ENCODE data around the gene LYRM7. TPM values are rescaled to one million over a fixed set of nuclear protein-coding genes. Genes with fewer than 3 reads are reported as not detected.
A peak's percentile ranks its signal among the peaks of the same experiment; 100 is the strongest.

Gene LYRM7
- total and polyA plus RNA-seq, 2 donors (not counting 1 experiment from before 2014, with no cell fraction given): 4.8 to 6.9 TPM

DNA sequence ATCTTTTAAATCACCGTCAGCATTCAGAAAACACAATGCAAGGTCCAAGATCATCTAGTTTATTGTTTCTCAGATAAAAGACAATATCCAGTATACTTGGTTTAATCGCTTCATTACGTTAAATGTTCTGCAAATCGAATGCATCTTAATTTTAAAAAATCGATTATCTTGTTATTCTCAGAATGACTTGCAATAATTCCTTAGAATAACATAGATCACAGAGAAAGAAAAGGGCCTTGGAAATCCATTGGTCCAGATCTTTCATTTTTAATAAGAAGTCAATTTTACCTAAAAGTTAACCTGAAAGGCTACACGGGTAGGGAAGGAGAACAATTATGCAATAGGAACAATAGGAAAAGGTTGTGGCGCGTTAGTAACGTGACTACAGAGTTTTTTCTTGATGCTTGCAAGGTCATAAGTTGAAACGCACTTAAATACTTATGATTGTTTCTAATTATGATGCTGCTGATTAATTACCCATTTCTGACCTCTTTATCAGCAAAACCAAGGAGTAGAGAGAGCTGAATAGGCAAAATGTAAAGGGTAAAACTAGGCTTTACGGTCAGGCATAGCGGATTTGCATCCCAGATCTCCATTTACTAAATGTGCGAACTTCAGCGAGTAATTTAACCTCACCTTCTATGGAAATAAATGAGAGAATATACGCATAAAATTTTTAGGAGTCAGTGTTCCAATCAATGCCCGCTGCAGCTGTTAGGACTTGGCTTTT is 769 bp upstream of the LYRM7 start:
- Histone ChIP-seq H2AFZ (ENCODE audit: low read length) (peak overlapping the region; percentile 40), H4K20me1 (ENCODE audit: control insufficient read depth, extremely low read depth, insufficient read depth, low read length) (no peaks in the 10 kb centered on the region), H3K36me3 (ENCODE audit: control insufficient read depth, insufficient read depth, low read length) (no peaks in the 10 kb centered on the region), H3K9ac (ENCODE audit: insufficient read depth, low read length) (peak overlapping the region; percentile 29), H3K4me1 (ENCODE audit: control insufficient read depth, extremely low read depth, insufficient read depth, low read length) (peaks cover 6% of the 10 kb centered on the region), H3K27ac (ENCODE audit: insufficient read depth, low read length) (peak overlapping the region; percentile 2), H3K4me2 (ENCODE audit: extremely low read depth, insufficient read depth, low read length) (peak overlapping the region; percentile 94), H3K4me3 (replicated peaks in 1 of 4; ENCODE audit: control extremely low read depth in 1 of 4, insufficient read depth in 1 of 4, low read depth in 3 of 4, low read length in 4 of 4) (peak overlapping the region; percentile 52 to 96 (median 68)), H3K79me2 (ENCODE audit: control insufficient read depth, insufficient read depth, low read length) (peaks cover 5% of the 10 kb centered on the region), H3K9me3 (ENCODE audit: control insufficient read depth, insufficient read depth, low read depth, low read length) (no peaks in the 10 kb centered on the region), H3K27me3 (ENCODE audit: control insufficient read depth, insufficient read depth, low read length) (no peaks in the 10 kb centered on the region)
- no peak for DNase-seq (ENCODE audit: low read depth in 2 of 2)
- TF ChIP-seq CTCF (conservative IDR thresholded peaks at IDR 0.05 in 1 of 2, IDR thresholded peaks at IDR 0.05 in 1 of 2; ENCODE audit: low read depth in 1 of 2, low read length in 2 of 2) (no peak), EZH2 (IDR thresholded peaks at IDR 0.05; ENCODE audit: low read length, missing control alignments) (no peak)

DNA sequence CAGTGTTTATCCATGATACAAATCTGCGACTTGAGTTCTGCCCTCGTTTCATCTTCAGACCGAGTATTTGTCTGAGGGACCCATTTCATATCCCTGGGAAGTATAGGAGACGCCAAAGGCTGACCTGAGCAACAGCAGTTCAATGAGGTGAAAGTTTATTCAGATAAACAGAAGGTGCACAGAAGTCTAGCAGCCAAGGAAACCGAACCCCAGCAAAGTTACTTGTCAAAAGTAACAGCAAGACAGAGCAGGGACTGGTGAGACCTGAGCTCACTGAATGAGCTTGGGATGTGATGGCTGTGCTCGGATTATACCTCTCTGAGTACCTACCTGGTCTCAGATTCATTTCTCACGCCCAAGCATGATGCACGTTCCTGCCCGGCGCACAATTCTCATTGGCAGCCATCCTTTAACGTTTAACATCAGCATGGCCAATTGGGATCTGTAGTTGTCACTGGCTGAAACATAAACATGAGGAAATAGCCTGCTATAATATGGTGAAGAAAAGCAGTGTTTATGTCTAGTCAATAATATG is 599 bp downstream of the LYRM7 start:
- H3K4me2 ChIP-seq (ENCODE audit: extremely low read depth, insufficient read depth, low read length): peak overlapping the region; percentile 89
- no peak for TF ChIP-seq CTCF (conservative IDR thresholded peaks at IDR 0.05 in 1 of 2, IDR thresholded peaks at IDR 0.05 in 1 of 2; ENCODE audit: low read depth in 1 of 2, low read length in 2 of 2)
- no peak for TF ChIP-seq EZH2 (IDR thresholded peaks at IDR 0.05; ENCODE audit: low read length, missing control alignments)
- H2AFZ ChIP-seq (ENCODE audit: low read length): peak overlapping the region; percentile 68
- DNase-seq (ENCODE audit: low read depth in 2 of 2): no peak
- H3K4me3 ChIP-seq (replicated peaks in 1 of 4; ENCODE audit: control extremely low read depth in 1 of 4, insufficient read depth in 1 of 4, low read depth in 3 of 4, low read length in 4 of 4): peak overlapping the region; percentile 64 to 96 (median 70)
- H3K27me3 ChIP-seq (ENCODE audit: control insufficient read depth, insufficient read depth, low read length): no peaks in the 10 kb centered on the region
- peaks cover 4% of the 10 kb centered on the region for H3K4me1 ChIP-seq (ENCODE audit: control insufficient read depth, extremely low read depth, insufficient read depth, low read length)
- H3K9me3 ChIP-seq (ENCODE audit: control insufficient read depth, insufficient read depth, low read depth, low read length): no peaks in the 10 kb centered on the region
- peaks cover 5% of the 10 kb centered on the region for H3K79me2 ChIP-seq (ENCODE audit: control insufficient read depth, insufficient read depth, low read length)
- H3K9ac ChIP-seq (ENCODE audit: insufficient read depth, low read length): peak overlapping the region; percentile 11
- H3K36me3 ChIP-seq (ENCODE audit: control insufficient read depth, insufficient read depth, low read length): no peaks in the 10 kb centered on the region
- H4K20me1 ChIP-seq (ENCODE audit: control insufficient read depth, extremely low read depth, insufficient read depth, low read length): no peaks in the 10 kb centered on the region
- peak overlapping the region; percentile 8 for H3K27ac ChIP-seq (ENCODE audit: insufficient read depth, low read length)

GRCh38 chr5:131180407-131180806 is 9.7 kb downstream of the LYRM7 start:
- Histone ChIP-seq H3K9ac (ENCODE audit: insufficient read depth, low read length) (no peak overlapping the region), H3K27me3 (ENCODE audit: control insufficient read depth, insufficient read depth, low read length) (no peaks in the 10 kb centered on the region), H4K20me1 (ENCODE audit: control insufficient read depth, extremely low read depth, insufficient read depth, low read length) (no peaks in the 10 kb centered on the region), H2AFZ (ENCODE audit: low read length) (no peak overlapping the region), H3K9me3 (ENCODE audit: control insufficient read depth, insufficient read depth, low read depth, low read length) (no peaks in the 10 kb centered on the region), H3K36me3 (ENCODE audit: control insufficient read depth, insufficient read depth, low read length) (no peaks in the 10 kb centered on the region), H3K27ac (ENCODE audit: insufficient read depth, low read length) (no peak overlapping the region), H3K79me2 (ENCODE audit: control insufficient read depth, insufficient read depth, low read length) (no peaks in the 10 kb centered on the region), H3K4me1 (ENCODE audit: control insufficient read depth, extremely low read depth, insufficient read depth, low read length) (no peaks in the 10 kb centered on the region), H3K4me2 (ENCODE audit: extremely low read depth, insufficient read depth, low read length) (no peak overlapping the region), H3K4me3 (replicated peaks in 1 of 4; ENCODE audit: control extremely low read depth in 1 of 4, insufficient read depth in 1 of 4, low read depth in 3 of 4, low read length in 4 of 4) (no peak overlapping the region)
- no peak for TF ChIP-seq EZH2 (IDR thresholded peaks at IDR 0.05; ENCODE audit: low read length, missing control alignments)
- no peak for TF ChIP-seq CTCF (conservative IDR thresholded peaks at IDR 0.05 in 1 of 2, IDR thresholded peaks at IDR 0.05 in 1 of 2; ENCODE audit: low read depth in 1 of 2, low read length in 2 of 2)
- DNase-seq (ENCODE audit: low read depth in 2 of 2): no peak
